Body of pancreas (tissue), 4 donors: ENCODE results near the gene PARM1.

Experiments
- CTCF ChIP-seq, 7 experiments: fragments of 450-650 bp in 4 of 7; fragments of 200-600 bp in 3 of 7; sonication (generic) in 3 of 7; IDR thresholded peaks; one replicate each; pipeline ENCODE4 v1.5.1; 2016 to 2019; ENCODE audit warnings: antibody characterized with exemption in 7 of 7
- POLR2A ChIP-seq, 3 donors: fragments of 450-650 bp; IDR thresholded peaks; one replicate each; pipeline ENCODE4 v1.6.1; 2016; ENCODE audit warnings: antibody characterized with exemption in 3 of 3, mild to moderate bottlenecking in 2 of 3

GRCh38 chr4:74944354-74944793, 11.5 kb downstream of the PARM1 start:
- TF ChIP-seq POLR2A (IDR thresholded peaks at IDR 0.05), result peak in 1 of 3 donors; percentile 31
- TF ChIP-seq CTCF (IDR thresholded peaks at IDR 0.05), result no peak
